Measurements from ENCODE around the gene SIX5.

The SIX5 gene

DNA sequence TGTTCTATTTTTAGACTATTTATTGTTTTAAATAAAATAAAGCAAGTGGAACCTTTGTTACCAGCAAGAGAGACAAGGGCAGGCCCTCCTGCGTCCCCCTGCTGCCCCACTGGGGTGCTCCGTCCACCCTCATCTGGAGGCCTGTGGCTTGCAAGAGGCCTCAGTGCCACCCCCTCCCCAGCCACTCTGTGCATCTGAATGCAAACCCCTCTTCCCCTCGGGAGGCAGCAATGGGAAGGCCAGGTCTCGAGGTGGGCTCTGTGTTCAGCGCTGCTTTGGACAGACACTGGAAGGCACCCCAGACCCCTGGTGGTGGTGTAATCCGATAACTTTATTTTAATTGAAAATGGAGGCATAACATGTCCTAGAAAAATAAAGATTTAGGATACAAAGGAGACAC, 4.6 kb downstream of the SIX5 start:
- H3K27me3 ChIP-seq (ENCODE audit: control insufficient read depth, low read length) = peaks cover 8% of the 10 kb centered on the region
- H3K27ac ChIP-seq (ENCODE audit: low read depth, low read length) = no peak overlapping the region
- TF ChIP-seq, protein P1, sequence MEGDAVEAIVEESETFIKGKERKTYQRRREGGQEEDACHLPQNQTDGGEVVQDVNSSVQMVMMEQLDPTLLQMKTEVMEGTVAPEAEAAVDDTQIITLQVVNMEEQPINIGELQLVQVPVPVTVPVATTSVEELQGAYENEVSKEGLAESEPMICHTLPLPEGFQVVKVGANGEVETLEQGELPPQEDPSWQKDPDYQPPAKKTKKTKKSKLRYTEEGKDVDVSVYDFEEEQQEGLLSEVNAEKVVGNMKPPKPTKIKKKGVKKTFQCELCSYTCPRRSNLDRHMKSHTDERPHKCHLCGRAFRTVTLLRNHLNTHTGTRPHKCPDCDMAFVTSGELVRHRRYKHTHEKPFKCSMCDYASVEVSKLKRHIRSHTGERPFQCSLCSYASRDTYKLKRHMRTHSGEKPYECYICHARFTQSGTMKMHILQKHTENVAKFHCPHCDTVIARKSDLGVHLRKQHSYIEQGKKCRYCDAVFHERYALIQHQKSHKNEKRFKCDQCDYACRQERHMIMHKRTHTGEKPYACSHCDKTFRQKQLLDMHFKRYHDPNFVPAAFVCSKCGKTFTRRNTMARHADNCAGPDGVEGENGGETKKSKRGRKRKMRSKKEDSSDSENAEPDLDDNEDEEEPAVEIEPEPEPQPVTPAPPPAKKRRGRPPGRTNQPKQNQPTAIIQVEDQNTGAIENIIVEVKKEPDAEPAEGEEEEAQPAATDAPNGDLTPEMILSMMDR (IDR thresholded peaks at IDR 0.05; ENCODE audit: low read depth, low read length, poor library complexity, severe bottlenecking) = no peak
- no peak for TF ChIP-seq EZH2phosphoT487 (IDR thresholded peaks at IDR 0.05; ENCODE audit: borderline replicate concordance, low read length)
- no peaks in the 10 kb centered on the region for H3K36me3 ChIP-seq (ENCODE audit: control insufficient read depth, low read length)
- peaks cover 7% of the 10 kb centered on the region for H3K4me1 ChIP-seq (ENCODE audit: control insufficient read depth, low read length)
- no peaks in the 10 kb centered on the region for H3K79me2 ChIP-seq (ENCODE audit: control insufficient read depth, low read length)
- no peaks in the 10 kb centered on the region for H3F3A ChIP-seq (ENCODE audit: control insufficient read depth, insufficient read depth)
- no peaks in the 10 kb centered on the region for H3K9me2 ChIP-seq (replicated peaks; ENCODE audit: control insufficient read depth, low read length)
- H3K4me3 ChIP-seq (ENCODE audit: low read length) = no peak overlapping the region
- H3K4me2 ChIP-seq (ENCODE audit: low read length) = no peak overlapping the region
- H3K9me3 ChIP-seq (ENCODE audit: control insufficient read depth, insufficient read depth, low read length) = no peaks in the 10 kb centered on the region
- no peaks in the 10 kb centered on the region for H4K20me1 ChIP-seq (ENCODE audit: control insufficient read depth, insufficient read depth, low read depth, low read length)

DNA sequence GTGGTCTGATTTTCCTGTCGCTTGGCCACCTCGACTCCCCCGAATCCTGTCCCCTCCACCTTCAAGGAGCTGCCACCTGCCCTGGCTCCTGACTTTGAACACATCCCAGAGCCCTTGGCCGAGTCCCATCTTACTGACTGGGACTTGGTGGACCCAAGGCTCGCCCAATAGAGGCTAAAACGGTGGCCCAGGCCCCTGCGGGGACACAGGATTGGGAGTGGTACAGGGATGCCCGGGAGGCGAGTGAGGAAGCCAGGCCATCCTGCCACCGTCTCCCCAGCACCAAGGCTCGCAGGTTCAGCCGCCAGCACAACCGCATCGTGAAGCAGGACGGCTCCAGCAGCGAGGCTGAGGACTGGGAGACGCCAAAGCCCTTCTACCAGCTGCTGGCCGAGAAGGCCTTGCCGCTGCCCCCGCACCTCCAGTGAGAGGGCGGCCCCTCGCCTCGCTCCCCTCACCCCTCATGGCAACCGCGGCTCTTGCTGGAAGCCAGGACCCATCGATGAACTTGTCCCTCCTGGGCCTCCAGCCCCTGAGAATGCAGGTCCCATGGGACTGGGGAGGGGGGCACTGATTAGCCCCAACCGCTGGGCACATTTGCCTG, 5.3 kb downstream of the SIX5 start:
- H3K4me1 ChIP-seq (ENCODE audit: control insufficient read depth, low read length) = peaks cover 4% of the 10 kb centered on the region
- H3K9me3 ChIP-seq (ENCODE audit: control insufficient read depth, insufficient read depth, low read length) = no peaks in the 10 kb centered on the region
- peaks cover 8% of the 10 kb centered on the region for H3K27me3 ChIP-seq (ENCODE audit: control insufficient read depth, low read length)
- H3K4me2 ChIP-seq (ENCODE audit: low read length) = no peak overlapping the region
- H3K4me3 ChIP-seq (ENCODE audit: low read length) = no peak overlapping the region
- H3K27ac ChIP-seq (ENCODE audit: low read depth, low read length) = no peak overlapping the region
- no peaks in the 10 kb centered on the region for H3K79me2 ChIP-seq (ENCODE audit: control insufficient read depth, low read length)
- no peaks in the 10 kb centered on the region for H4K20me1 ChIP-seq (ENCODE audit: control insufficient read depth, insufficient read depth, low read depth, low read length)
- H3K9me2 ChIP-seq (replicated peaks; ENCODE audit: control insufficient read depth, low read length) = no peaks in the 10 kb centered on the region
- no peaks in the 10 kb centered on the region for H3F3A ChIP-seq (ENCODE audit: control insufficient read depth, insufficient read depth)
- TF ChIP-seq EZH2phosphoT487 (IDR thresholded peaks at IDR 0.05; ENCODE audit: borderline replicate concordance, low read length) = no peak
- TF ChIP-seq, protein P1 (IDR thresholded peaks at IDR 0.05; ENCODE audit: low read depth, low read length, poor library complexity, severe bottlenecking) = no peak
- no peaks in the 10 kb centered on the region for H3K36me3 ChIP-seq (ENCODE audit: control insufficient read depth, low read length)

- H3F3A ChIP-seq (ENCODE audit: control insufficient read depth, insufficient read depth) = no peaks in the 10 kb centered on the region
- H3K79me2 ChIP-seq (ENCODE audit: control insufficient read depth, low read length) = no peaks in the 10 kb centered on the region
- no peaks in the 10 kb centered on the region for H3K9me2 ChIP-seq (replicated peaks; ENCODE audit: control insufficient read depth, low read length)
- H3K4me2 ChIP-seq (ENCODE audit: low read length) = no peak overlapping the region
- no peaks in the 10 kb centered on the region for H3K9me3 ChIP-seq (ENCODE audit: control insufficient read depth, insufficient read depth, low read length)
- no peak overlapping the region for H3K4me3 ChIP-seq (ENCODE audit: low read length)
- no peak overlapping the region for H3K27ac ChIP-seq (ENCODE audit: low read depth, low read length)
- H4K20me1 ChIP-seq (ENCODE audit: control insufficient read depth, insufficient read depth, low read depth, low read length) = no peaks in the 10 kb centered on the region
- H3K27me3 ChIP-seq (ENCODE audit: control insufficient read depth, low read length) = peaks cover 5% of the 10 kb centered on the region
- no peaks in the 10 kb centered on the region for H3K36me3 ChIP-seq (ENCODE audit: control insufficient read depth, low read length)
- peaks cover 2% of the 10 kb centered on the region; the same call in 1 of the 2 replicates for H3K4me1 ChIP-seq (ENCODE audit: control insufficient read depth, low read length)
- TF ChIP-seq, protein P1 (IDR thresholded peaks at IDR 0.05; ENCODE audit: low read depth, low read length, poor library complexity, severe bottlenecking) = no peak
- TF ChIP-seq EZH2phosphoT487 (IDR thresholded peaks at IDR 0.05; ENCODE audit: borderline replicate concordance, low read length) = no peak
Measured at GRCh38 chr19:45762870-45763631, 6.0 kb downstream of the SIX5 start.
